ENCODE measurements around the gene CACNB4. TPM values are rescaled to one million over a fixed set of nuclear protein-coding genes. Genes with fewer than 3 reads are reported as not detected.

The CACNB4 gene
- total RNA-seq, 1 experiment from 2014 or later: 1.7 TPM

DNA sequence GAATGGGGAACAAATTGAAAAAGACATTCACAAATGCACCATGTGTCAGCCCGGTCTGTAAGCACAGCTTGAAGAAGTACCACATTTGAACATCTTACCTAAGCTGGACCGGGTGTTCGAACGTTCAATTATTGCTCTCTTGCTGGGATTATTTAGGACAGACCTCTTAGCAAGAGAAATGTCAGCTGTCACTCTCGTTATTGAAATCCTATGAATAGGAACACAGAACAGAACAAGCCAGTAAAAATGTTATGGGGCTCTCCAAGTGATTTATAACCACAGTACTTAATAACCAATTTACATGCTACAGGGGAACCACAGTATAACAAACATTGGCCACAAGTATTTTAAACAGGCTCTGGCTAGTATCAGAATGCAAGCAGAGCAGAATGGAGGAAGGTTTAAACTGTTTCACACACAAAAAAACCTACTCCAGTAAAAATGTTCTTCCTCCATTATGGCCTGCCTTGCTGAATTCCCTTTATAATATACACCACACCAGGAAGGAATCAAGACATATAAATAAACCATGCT lies 238.2 kb downstream of the CACNB4 start:
- 0 out of 2 replicates have a peak, but pooled peaks cover 2% of the 10 kb centered on the region for H3K27me3 ChIP-seq (ENCODE audit: control insufficient read depth, insufficient read depth, low read length)
- H3K4me3 ChIP-seq (ENCODE audit: low read depth in 2 of 2, low read length in 2 of 2): no peak overlapping the region
- BruUV-seq (replicated peaks): no TSS peak
- intact Hi-C loops (cut with micrococcal nuclease; ENCODE audit: unreplicated experiment) (no loop called here), in situ Hi-C loops (cut with HindIII; ENCODE audit: low pct_unique_long_range_greater_than_20kb, low sequenced_read_pairs) (no loop called here)
- H3K9me3 ChIP-seq (ENCODE audit: control insufficient read depth, insufficient read depth, low read depth, low read length): no peaks in the 10 kb centered on the region
- TF ChIP-seq CTCF (IDR thresholded peaks at IDR 0.05): no peak
- no peak for TF ChIP-seq POLR2AphosphoS5 (IDR thresholded peaks at IDR 0.05; ENCODE audit: low read depth, low read length)
- TF ChIP-seq REST (IDR thresholded peaks at IDR 0.05; ENCODE audit: insufficient read depth in 1 of 2, low read depth in 2 of 2, low read length in 1 of 2): no peak
- no peak for TF ChIP-seq TCF7L2 (IDR thresholded peaks at IDR 0.05; ENCODE audit: low read depth, low read length)
- TF ChIP-seq SIN3A (IDR thresholded peaks at IDR 0.05; ENCODE audit: borderline replicate concordance, insufficient read depth, low read depth, low read length): no peak
- no peaks in the 10 kb centered on the region for H3K36me3 ChIP-seq (ENCODE audit: control insufficient read depth, insufficient read depth, low read length)
- H3K27ac ChIP-seq (ENCODE audit: low read length): no peak overlapping the region
- DNase-seq (ENCODE audit: low read depth, low spot score) (no peak), ATAC-seq (no peak)
- ChIA-PET CTCF (no interaction called here), POLR2A (no interaction called here)
- H3K4me1 ChIP-seq (ENCODE audit: control insufficient read depth, insufficient read depth, low read length): no peaks in the 10 kb centered on the region

- BruUV-seq (replicated peaks): no TSS peak
- TF ChIP-seq POLR2AphosphoS5 (IDR thresholded peaks at IDR 0.05; ENCODE audit: low read depth, low read length): no peak
- TF ChIP-seq SIN3A (IDR thresholded peaks at IDR 0.05; ENCODE audit: borderline replicate concordance, insufficient read depth, low read depth, low read length): no peak
- no peak for TF ChIP-seq TCF7L2 (IDR thresholded peaks at IDR 0.05; ENCODE audit: low read depth, low read length)
- TF ChIP-seq CTCF (IDR thresholded peaks at IDR 0.05): no peak
- no peak for TF ChIP-seq REST (IDR thresholded peaks at IDR 0.05; ENCODE audit: insufficient read depth in 1 of 2, low read depth in 2 of 2, low read length in 1 of 2)
- ATAC-seq (no peak), DNase-seq (ENCODE audit: low read depth, low spot score) (no peak)
- in situ Hi-C loops (cut with HindIII; ENCODE audit: low pct_unique_long_range_greater_than_20kb, low sequenced_read_pairs): no loop called here
- ChIA-PET CTCF (no interaction called here), POLR2A (no interaction called here)
- Histone ChIP-seq H3K27me3 (ENCODE audit: control insufficient read depth, insufficient read depth, low read length) (0 out of 2 replicates have a peak, but pooled peaks cover 2% of the 10 kb centered on the region), H3K9me3 (ENCODE audit: control insufficient read depth, insufficient read depth, low read depth, low read length) (no peaks in the 10 kb centered on the region), H3K4me3 (ENCODE audit: low read depth in 2 of 2, low read length in 2 of 2) (no peak overlapping the region), H3K36me3 (ENCODE audit: control insufficient read depth, insufficient read depth, low read length) (no peaks in the 10 kb centered on the region), H3K27ac (ENCODE audit: low read length) (no peak overlapping the region), H3K4me1 (ENCODE audit: control insufficient read depth, insufficient read depth, low read length) (no peaks in the 10 kb centered on the region)
- intact Hi-C loops (cut with micrococcal nuclease; ENCODE audit: unreplicated experiment): no loop called here
Measured at GRCh38 chr2:151860210-151860609, 238.6 kb downstream of the CACNB4 start.

All from Panc1 (cell line).